ENCODE results near the gene CNNM1. TPM values are rescaled to one million over a fixed set of nuclear protein-coding genes. Genes with fewer than 3 reads are reported as not detected.
A peak's percentile ranks its signal among the peaks of the same experiment; 100 is the strongest.

CNNM1 gene
- total RNA-seq (2021; ENCODE audit: unreplicated experiment) (not detected), Bru-seq, nascent RNA (percentile 1 among the genes with signal in this experiment), BruChase-seq, experiment 1, labeled RNA remaining after a 6-hour chase (percentile 2 among the genes with signal in this experiment), BruChase-seq, experiment 2, labeled RNA remaining after a 2-hour chase (not detected)
- polyA plus RNA-seq (2012) = 0.02 and 0.03 TPM in 2 replicates
- long read RNA-seq = 0 reads

- no peak within 1 kb of the TSS for H3K27ac ChIP-seq (ENCODE audit: low read depth, low read length)
- ATAC-seq (no peak), DNase-seq (ENCODE audit: low read depth, low spot score) (no peak)
- no TSS peak for BruUV-seq (replicated peaks)
- H4K20me1 ChIP-seq (ENCODE audit: insufficient read depth) = no peaks in the 10 kb centered on the region
- no peaks in the 10 kb centered on the region for H3K9me3 ChIP-seq (ENCODE audit: control insufficient read depth in 1 of 2, insufficient read depth in 1 of 2, low read depth in 1 of 2, low read length in 2 of 2)
- no peaks in the 10 kb centered on the region for H3K79me2 ChIP-seq (ENCODE audit: insufficient read depth, low read length)
- intact Hi-C loops (cut with micrococcal nuclease) = no loop called here
- no peaks in the 10 kb centered on the region for H3K9me2 ChIP-seq (ENCODE audit: insufficient read depth)
- no peak within 1 kb of the TSS for H3K9ac ChIP-seq (ENCODE audit: low read length)
- H3K4me1 ChIP-seq (ENCODE audit: control insufficient read depth in 1 of 2, insufficient read depth in 2 of 2, low read length in 2 of 2) = no peaks in the 10 kb centered on the region; a peak in 1 of 4 replicates
- no peaks in the 10 kb centered on the region for H3K36me3 ChIP-seq (ENCODE audit: control insufficient read depth in 1 of 2, insufficient read depth in 2 of 2, low read length in 2 of 2)
- TF ChIP-seq SIN3A (IDR thresholded peaks at IDR 0.05; ENCODE audit: low read depth) = no peak
- TF ChIP-seq ZBTB33 (IDR thresholded peaks at IDR 0.05; ENCODE audit: extremely low read depth, insufficient replicate concordance, low read length) = no peak
- TF ChIP-seq EZH2 (IDR thresholded peaks at IDR 0.05) = no peak
- ChIA-PET POLR2A (no interaction called here), RAD21 (ENCODE audit: low non-redundant PET in 1 of 2, low total read pairs in 2 of 2, uncharacterized antibody in 2 of 2, unreplicated experiment in 2 of 2) (no interaction called here), CTCF (no interaction called here)
- H3K4me3 ChIP-seq (replicated peaks in 1 of 2; ENCODE audit: low read depth in 1 of 2, low read length in 2 of 2) = no peak within 1 kb of the TSS
- H3K4me2 ChIP-seq (ENCODE audit: low read length) = no peak within 1 kb of the TSS
- peaks cover 23% of the 10 kb centered on the region for H3K27me3 ChIP-seq (ENCODE audit: insufficient read depth, low read length)
- H2AFZ ChIP-seq (ENCODE audit: low read depth, low read length, poor library complexity, severe bottlenecking) = no peak within 1 kb of the TSS
Observed at GRCh38 chr10:99329304-99329553, at the start of gene CNNM1. Gene CNNM1, plus strand, starts transcription at chr10:99329356. Its CDS starts 32 bp downstream, at chr10:99329388.

- Histone ChIP-seq H3K9me3 (ENCODE audit: control insufficient read depth in 1 of 2, insufficient read depth in 1 of 2, low read depth in 1 of 2, low read length in 2 of 2) (no peaks in the 10 kb centered on the region), H3K27ac (ENCODE audit: low read depth, low read length) (no peak overlapping the region), H3K36me3 (ENCODE audit: control insufficient read depth in 1 of 2, insufficient read depth in 2 of 2, low read length in 2 of 2) (no peaks in the 10 kb centered on the region), H4K20me1 (ENCODE audit: insufficient read depth) (no peaks in the 10 kb centered on the region), H3K4me1 (ENCODE audit: control insufficient read depth in 1 of 2, insufficient read depth in 2 of 2, low read length in 2 of 2) (no peaks in the 10 kb centered on the region), H2AFZ (ENCODE audit: low read depth, low read length, poor library complexity, severe bottlenecking) (no peak overlapping the region), H3K9ac (ENCODE audit: low read length) (no peak overlapping the region), H3K4me2 (ENCODE audit: low read length) (no peak overlapping the region), H3K9me2 (ENCODE audit: insufficient read depth) (no peaks in the 10 kb centered on the region), H3K79me2 (ENCODE audit: insufficient read depth, low read length) (no peaks in the 10 kb centered on the region), H3K4me3 (replicated peaks in 1 of 2; ENCODE audit: low read depth in 1 of 2, low read length in 2 of 2) (no peak overlapping the region), H3K27me3 (ENCODE audit: insufficient read depth, low read length) (peaks cover 12% of the 10 kb centered on the region)
- no TSS peak for BruUV-seq (replicated peaks)
- DNase-seq (ENCODE audit: low read depth, low spot score) (no peak), ATAC-seq (no peak)
- ChIA-PET RAD21 (ENCODE audit: low non-redundant PET in 1 of 2, low total read pairs in 2 of 2, uncharacterized antibody in 2 of 2, unreplicated experiment in 2 of 2) (no interaction called here), CTCF (interaction anchor here (1.1 to 3.8 kb wide), 2 partner anchors 33 to 813 kb away, joined by 5 to 29 read pairs; no protein-coding TSS in a partner anchor), POLR2A (interaction anchor here (1.5 kb wide), 1 partner anchor 31 kb away, joined by 3 read pairs; no protein-coding TSS in a partner anchor)
- intact Hi-C loops (cut with micrococcal nuclease) = loop anchor here (5.0 kb wide), 1 partner anchor 487 kb away; no protein-coding TSS in a partner anchor
- TF ChIP-seq CTCF (IDR thresholded peaks at IDR 0.05 in 2 of 3, conservative IDR thresholded peaks at IDR 0.05 in 1 of 3; ENCODE audit: borderline replicate concordance in 1 of 3, insufficient read depth in 1 of 3, low read depth in 2 of 3, low read length in 2 of 3) (no peak), RAD21 (IDR thresholded peaks at IDR 0.05; ENCODE audit: low read depth) (no peak), SIN3A (IDR thresholded peaks at IDR 0.05; ENCODE audit: low read depth) (no peak), JUND (IDR thresholded peaks at IDR 0.05) (no peak), ELF1 (IDR thresholded peaks at IDR 0.05; ENCODE audit: borderline replicate concordance, low read depth) (no peak), ZNF274 (IDR thresholded peaks at IDR 0.05; ENCODE audit: low read depth, low read length) (no peak), EZH2 (IDR thresholded peaks at IDR 0.05) (no peak), REST (IDR thresholded peaks at IDR 0.05; ENCODE audit: low read depth) (no peak), POLR2AphosphoS5 (IDR thresholded peaks at IDR 0.05; ENCODE audit: low read depth, low read length) (no peak)
Observed at GRCh38 chr10:99279626-99280111, 49.5 kb upstream of the CNNM1 start.
